ENCODE data around the gene KIAA0513.

Gene KIAA0513

GRCh38 chr16:85133290-85133599, 105.7 kb downstream of the KIAA0513 start:
- no peak for TF ChIP-seq EZH2 (IDR thresholded peaks at IDR 0.05; ENCODE audit: borderline replicate concordance, low read depth, low read length, severe bottlenecking)
- TF ChIP-seq, protein P1, sequence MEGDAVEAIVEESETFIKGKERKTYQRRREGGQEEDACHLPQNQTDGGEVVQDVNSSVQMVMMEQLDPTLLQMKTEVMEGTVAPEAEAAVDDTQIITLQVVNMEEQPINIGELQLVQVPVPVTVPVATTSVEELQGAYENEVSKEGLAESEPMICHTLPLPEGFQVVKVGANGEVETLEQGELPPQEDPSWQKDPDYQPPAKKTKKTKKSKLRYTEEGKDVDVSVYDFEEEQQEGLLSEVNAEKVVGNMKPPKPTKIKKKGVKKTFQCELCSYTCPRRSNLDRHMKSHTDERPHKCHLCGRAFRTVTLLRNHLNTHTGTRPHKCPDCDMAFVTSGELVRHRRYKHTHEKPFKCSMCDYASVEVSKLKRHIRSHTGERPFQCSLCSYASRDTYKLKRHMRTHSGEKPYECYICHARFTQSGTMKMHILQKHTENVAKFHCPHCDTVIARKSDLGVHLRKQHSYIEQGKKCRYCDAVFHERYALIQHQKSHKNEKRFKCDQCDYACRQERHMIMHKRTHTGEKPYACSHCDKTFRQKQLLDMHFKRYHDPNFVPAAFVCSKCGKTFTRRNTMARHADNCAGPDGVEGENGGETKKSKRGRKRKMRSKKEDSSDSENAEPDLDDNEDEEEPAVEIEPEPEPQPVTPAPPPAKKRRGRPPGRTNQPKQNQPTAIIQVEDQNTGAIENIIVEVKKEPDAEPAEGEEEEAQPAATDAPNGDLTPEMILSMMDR (IDR thresholded peaks at IDR 0.05; ENCODE audit: borderline replicate concordance, extremely low read depth, low read length, poor library complexity, severe bottlenecking) = no peak
- Histone ChIP-seq H3K36me3 (ENCODE audit: insufficient read depth, low read length) (no peaks in the 10 kb centered on the region), H3K4me2 (ENCODE audit: insufficient read depth, low read length) (no peak overlapping the region), H3K27me3 (ENCODE audit: insufficient read depth, low read length, poor library complexity) (peaks cover 12% of the 10 kb centered on the region), H2AFZ (ENCODE audit: low read depth, low read length) (no peak overlapping the region), H3K9ac (ENCODE audit: low read depth, low read length) (no peak overlapping the region), H3K79me2 (ENCODE audit: insufficient read depth, low read length) (no peaks in the 10 kb centered on the region), H3K4me1 (ENCODE audit: insufficient read depth, low read length) (no peaks in the 10 kb centered on the region), H3K4me3 (ENCODE audit: low read depth in 1 of 2, low read length in 2 of 2) (no peak overlapping the region), H3K9me3 (ENCODE audit: insufficient read depth, low read length, severe bottlenecking) (no peaks in the 10 kb centered on the region), H3K27ac (ENCODE audit: low read length) (no peak overlapping the region), H4K20me1 (ENCODE audit: insufficient read depth, low read length) (peaks cover 5% of the 10 kb centered on the region; the same call in 1 of the 2 replicates)
- DNase-seq = no peak
- no peak for ATAC-seq (ENCODE audit: insufficient read depth, low read depth)

GRCh38 chr16:85134076-85134788, 106.6 kb downstream of the KIAA0513 start:
- H3K4me2 ChIP-seq (ENCODE audit: insufficient read depth, low read length) = no peak overlapping the region
- TF ChIP-seq EZH2 (IDR thresholded peaks at IDR 0.05; ENCODE audit: borderline replicate concordance, low read depth, low read length, severe bottlenecking) = no peak
- TF ChIP-seq, protein P1 (IDR thresholded peaks at IDR 0.05; ENCODE audit: borderline replicate concordance, extremely low read depth, low read length, poor library complexity, severe bottlenecking) = no peak
- no peak overlapping the region for H3K9ac ChIP-seq (ENCODE audit: low read depth, low read length)
- peaks cover 12% of the 10 kb centered on the region for H3K27me3 ChIP-seq (ENCODE audit: insufficient read depth, low read length, poor library complexity)
- H3K27ac ChIP-seq (ENCODE audit: low read length) = no peak overlapping the region
- ATAC-seq (ENCODE audit: insufficient read depth, low read depth) (no peak), DNase-seq (no peak)
- H3K4me3 ChIP-seq (ENCODE audit: low read depth in 1 of 2, low read length in 2 of 2) = no peak overlapping the region
- H4K20me1 ChIP-seq (ENCODE audit: insufficient read depth, low read length) = peaks cover 5% of the 10 kb centered on the region; the same call in 1 of the 2 replicates
- no peaks in the 10 kb centered on the region for H3K36me3 ChIP-seq (ENCODE audit: insufficient read depth, low read length)
- no peak overlapping the region for H2AFZ ChIP-seq (ENCODE audit: low read depth, low read length)
- no peaks in the 10 kb centered on the region for H3K79me2 ChIP-seq (ENCODE audit: insufficient read depth, low read length)
- no peaks in the 10 kb centered on the region for H3K9me3 ChIP-seq (ENCODE audit: insufficient read depth, low read length, severe bottlenecking)
- no peaks in the 10 kb centered on the region for H3K4me1 ChIP-seq (ENCODE audit: insufficient read depth, low read length)

GRCh38 chr16:85134789-85135142, 107.2 kb downstream of the KIAA0513 start:
- TF ChIP-seq, protein P1 (IDR thresholded peaks at IDR 0.05; ENCODE audit: borderline replicate concordance, extremely low read depth, low read length, poor library complexity, severe bottlenecking) = no peak
- TF ChIP-seq EZH2 (IDR thresholded peaks at IDR 0.05; ENCODE audit: borderline replicate concordance, low read depth, low read length, severe bottlenecking) = no peak
- no peak for ATAC-seq (ENCODE audit: insufficient read depth, low read depth)

More at GRCh38 chr16:85134789-85135142, 107.2 kb downstream of the KIAA0513 start:
- no peaks in the 10 kb centered on the region for H3K79me2 ChIP-seq (ENCODE audit: insufficient read depth, low read length)
- peaks cover 5% of the 10 kb centered on the region; the same call in 1 of the 2 replicates for H4K20me1 ChIP-seq (ENCODE audit: insufficient read depth, low read length)
- H3K9me3 ChIP-seq (ENCODE audit: insufficient read depth, low read length, severe bottlenecking) = no peaks in the 10 kb centered on the region
- H3K4me2 ChIP-seq (ENCODE audit: insufficient read depth, low read length) = no peak overlapping the region
- H3K27ac ChIP-seq (ENCODE audit: low read length) = no peak overlapping the region
- no peaks in the 10 kb centered on the region for H3K36me3 ChIP-seq (ENCODE audit: insufficient read depth, low read length)
- no peak for DNase-seq
- no peak overlapping the region for H2AFZ ChIP-seq (ENCODE audit: low read depth, low read length)
- no peak overlapping the region for H3K4me3 ChIP-seq (ENCODE audit: low read depth in 1 of 2, low read length in 2 of 2)
- peaks cover 12% of the 10 kb centered on the region for H3K27me3 ChIP-seq (ENCODE audit: insufficient read depth, low read length, poor library complexity)
- no peak overlapping the region for H3K9ac ChIP-seq (ENCODE audit: low read depth, low read length)
- no peaks in the 10 kb centered on the region for H3K4me1 ChIP-seq (ENCODE audit: insufficient read depth, low read length)

Data from DND-41 (cell line).